ENCODE data around the gene ARHGAP23.

GRCh38 chr17:38533241-38533640 is 105.0 kb downstream of the ARHGAP23 start:
- TF ChIP-seq POLR2A (IDR thresholded peaks at IDR 0.05; ENCODE audit: low read length) (no peak), GATA1 (IDR thresholded peaks at IDR 0.05; ENCODE audit: low read depth, low read length) (no peak)

Data from erythroblast (primary cell).